SK-N-MC (cell line): ENCODE measurements around the gene PPP6R3.

Experiments
- DNase-seq: peaks from one replicate; pipeline ENCODE4 v3.0.0-alpha.2; 2011; ENCODE audit warnings: low read depth, low spot score
- H3K27ac ChIP-seq: fragments of 200-600 bp; sonication (generic); 2 replicates; pipeline ENCODE4 v1.5.1; 2016; ENCODE audit warnings: mixed run types
- H3K36me3 ChIP-seq: fragments of 200-600 bp; sonication (generic); 2 replicates; pipeline ENCODE4 v1.6.1; 2017; ENCODE audit warnings: antibody characterized with exemption, low read length, mixed read lengths; ENCODE audit not compliant: insufficient read depth
- H3K4me3 ChIP-seq: fragments of 200-600 bp; sonication (generic); 2 replicates; pipeline ENCODE4 v1.5.1; 2016
- H3K9ac ChIP-seq: fragments of 200-600 bp; sonication (generic); 2 replicates; pipeline ENCODE4 v1.8.0; 2017; ENCODE audit warnings: mixed run types, mixed read lengths; ENCODE audit not compliant: insufficient read length
- H3K9me3 ChIP-seq: fragments of 200-600 bp; sonication (generic); 2 replicates; pipeline ENCODE4 v1.6.1; 2017; ENCODE audit warnings: low read depth, mild to moderate bottlenecking, antibody characterized with exemption, low read length, moderate library complexity, mixed read lengths
- EZH2 ChIP-seq: fragments of 200-600 bp; sonication (generic); IDR thresholded peaks from one replicate; pipeline ENCODE4 v1.6.1; 2017; ENCODE audit warnings: antibody characterized with exemption
- FOXP2 ChIP-seq: optimal IDR thresholded peaks from 2 replicates; pipeline ENCODE3; 2011; ENCODE audit warnings: mild to moderate bottlenecking, moderate library complexity; ENCODE audit not compliant: insufficient read depth; ENCODE audit errors: extremely low read length, control extremely low read depth
- POLR2AphosphoS5 ChIP-seq: IDR thresholded peaks from 2 replicates; pipeline ENCODE4 v1.6.1; 2012; ENCODE audit warnings: mild to moderate bottlenecking, low read depth, low read length, borderline replicate concordance

The PPP6R3 gene

DNA sequence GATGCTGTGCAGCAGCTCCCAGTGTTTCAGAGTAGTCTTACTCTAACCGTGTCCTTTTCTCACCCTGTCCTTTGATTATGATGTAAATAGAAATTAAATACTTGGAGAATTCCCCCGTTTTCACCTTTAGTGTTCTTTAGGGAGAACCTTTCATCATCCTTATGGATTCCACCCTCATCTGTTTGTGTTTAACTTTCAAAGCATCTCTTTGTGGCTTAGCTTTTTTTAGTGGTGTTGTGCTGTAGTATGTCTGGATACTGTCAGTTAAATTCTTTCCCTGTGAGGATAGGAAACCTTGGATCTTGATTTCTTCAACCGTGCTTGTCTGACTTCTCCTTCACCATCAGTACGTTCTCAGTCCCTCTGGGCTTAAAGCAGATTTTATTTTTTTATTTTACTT lies 48.5 kb downstream of the PPP6R3 start:
- TF ChIP-seq EZH2 (no peak), POLR2AphosphoS5 (no peak), FOXP2 (no peak)
- no peak overlapping the region for H3K9ac ChIP-seq
- peaks cover 24% of the 10 kb centered on the region for H3K36me3 ChIP-seq
- H3K9me3 ChIP-seq, result no peaks in the 10 kb centered on the region
- DNase-seq, result no peak
- H3K4me3 ChIP-seq, result no peak overlapping the region
- peak overlapping the region; percentile 61; the same call in 1 of the 2 replicates for H3K27ac ChIP-seq

DNA sequence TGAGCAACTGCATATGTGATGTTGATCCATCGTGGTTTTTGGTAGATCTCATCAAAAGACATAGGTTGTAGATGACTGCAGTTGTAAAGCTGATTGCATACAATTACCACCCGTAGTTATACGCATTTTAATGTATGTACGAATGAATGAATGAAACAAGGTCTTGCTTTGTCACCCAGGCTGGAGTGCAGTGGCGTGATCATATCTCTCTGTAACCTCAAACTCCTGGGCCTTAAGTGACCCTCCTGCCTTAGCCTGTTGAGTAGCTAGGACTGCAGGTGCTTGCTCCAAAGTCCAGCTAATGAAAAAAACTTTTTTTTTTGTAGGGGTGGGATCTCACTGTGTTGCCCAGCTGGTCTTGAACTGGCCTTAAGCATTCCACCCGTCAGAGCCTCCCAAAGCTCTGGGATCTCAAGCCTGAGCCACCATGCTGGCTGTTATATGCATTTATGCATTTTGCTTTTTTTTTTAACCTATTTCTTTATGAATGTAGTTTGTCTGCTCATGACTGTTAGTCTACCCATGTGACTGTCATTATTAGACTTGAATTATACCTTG lies 53.5 kb downstream of the PPP6R3 start:
- no peak overlapping the region for H3K27ac ChIP-seq
- H3K4me3 ChIP-seq, result no peak overlapping the region
- no peaks in the 10 kb centered on the region for H3K9me3 ChIP-seq
- H3K36me3 ChIP-seq, result peaks cover 51% of the 10 kb centered on the region
- H3K9ac ChIP-seq, result no peak overlapping the region
- no peak for TF ChIP-seq EZH2
- TF ChIP-seq POLR2AphosphoS5, result no peak
- TF ChIP-seq FOXP2, result no peak
- DNase-seq, result no peak

DNA sequence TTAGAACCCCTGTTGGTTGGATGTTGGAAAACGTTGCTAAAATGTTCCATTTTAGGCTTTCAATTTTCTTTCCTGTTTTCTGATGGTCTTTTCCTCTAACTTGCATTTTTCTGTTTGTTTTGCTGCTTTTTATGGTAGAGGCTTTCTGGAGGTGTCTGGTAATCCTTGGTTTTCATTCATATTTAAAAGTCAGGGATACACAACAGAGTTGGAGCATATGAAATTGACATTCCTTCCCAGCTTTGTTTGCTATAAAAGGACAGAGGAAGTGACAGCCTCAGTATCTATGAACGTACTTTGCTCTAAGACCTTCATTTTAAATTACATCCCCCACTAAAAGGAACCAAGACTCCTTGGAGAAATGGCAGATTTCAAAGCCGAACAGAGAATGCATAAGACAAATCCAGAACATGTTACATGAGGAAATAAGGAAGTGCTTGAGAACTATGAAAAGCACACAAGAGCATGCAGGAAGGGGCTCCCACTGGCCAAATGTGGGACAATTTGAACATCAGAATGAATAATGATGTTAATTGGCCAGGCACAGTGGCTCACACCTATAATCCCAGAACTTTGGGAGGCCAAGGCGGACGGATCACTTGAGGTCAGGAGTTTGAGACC lies 56.7 kb downstream of the PPP6R3 start:
- H3K9ac ChIP-seq, result no peak overlapping the region
- no peak for DNase-seq
- H3K9me3 ChIP-seq, result no peaks in the 10 kb centered on the region
- H3K36me3 ChIP-seq, result peaks cover 81% of the 10 kb centered on the region
- H3K27ac ChIP-seq, result no peak overlapping the region
- TF ChIP-seq FOXP2 (no peak), POLR2AphosphoS5 (no peak), EZH2 (no peak)
- no peak overlapping the region for H3K4me3 ChIP-seq

DNA sequence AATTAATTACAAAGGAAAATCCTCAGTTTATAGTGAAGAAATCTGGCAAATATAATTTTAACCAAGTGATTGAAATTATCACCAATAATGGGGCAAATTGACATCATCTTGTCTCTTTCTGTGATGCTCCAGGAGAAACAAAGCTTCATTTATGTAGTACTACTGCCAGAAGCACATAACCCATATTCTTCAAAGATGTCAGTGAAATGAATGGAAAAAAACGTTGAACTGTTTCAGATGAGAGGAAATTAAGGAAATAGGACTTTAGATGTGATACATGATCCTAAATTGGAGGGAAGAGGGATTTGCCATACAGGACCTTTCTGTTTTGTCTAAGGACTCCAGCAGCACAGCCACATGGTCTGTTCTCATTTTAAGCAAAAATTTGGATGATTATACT lies 57.6 kb downstream of the PPP6R3 start:
- no peak for TF ChIP-seq FOXP2
- no peak for TF ChIP-seq POLR2AphosphoS5
- no peak for TF ChIP-seq EZH2

DNA sequence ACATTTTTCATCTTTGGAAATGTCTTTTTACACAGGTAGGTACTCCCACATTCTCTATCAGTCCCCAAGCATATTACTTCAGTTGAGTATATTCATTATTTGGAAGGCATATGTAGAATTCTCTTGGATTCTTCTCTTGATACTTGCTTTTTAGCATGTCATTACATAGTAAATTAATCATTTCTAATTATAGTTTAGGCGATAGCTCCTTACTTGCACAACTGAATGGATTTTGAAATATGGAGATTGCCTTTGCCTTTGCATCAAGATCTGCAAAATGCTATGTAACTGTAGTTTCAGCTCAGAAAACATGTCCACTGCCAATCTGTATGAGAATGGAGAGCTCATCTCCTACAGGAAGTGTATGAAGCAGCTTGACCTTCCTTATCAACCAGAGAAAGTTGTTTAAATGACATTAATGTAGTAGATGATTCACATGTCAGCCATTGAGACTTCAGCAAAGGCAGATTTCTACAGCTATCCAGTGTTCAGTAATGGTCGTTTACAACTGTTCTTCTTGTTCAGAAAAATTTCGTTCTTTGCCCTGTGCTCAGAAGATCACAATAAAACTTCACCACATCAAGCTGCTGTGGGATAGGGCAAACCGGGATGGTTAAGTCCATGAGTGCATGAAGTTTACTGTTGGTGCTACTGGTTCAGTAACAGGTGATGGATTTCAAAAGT lies 61.6 kb downstream of the PPP6R3 start:
- DNase-seq, result no peak
- Histone ChIP-seq H3K36me3 (peaks cover 85% of the 10 kb centered on the region), H3K9ac (no peak overlapping the region), H3K9me3 (no peaks in the 10 kb centered on the region), H3K4me3 (no peak overlapping the region), H3K27ac (no peak overlapping the region)
- no peak for TF ChIP-seq EZH2
- TF ChIP-seq FOXP2, result no peak
- no peak for TF ChIP-seq POLR2AphosphoS5

More for the DNA sequence above, 57.6 kb downstream of the PPP6R3 start:
- no peaks in the 10 kb centered on the region for H3K9me3 ChIP-seq
- peaks cover 81% of the 10 kb centered on the region for H3K36me3 ChIP-seq
- no peak overlapping the region for H3K9ac ChIP-seq
- no peak overlapping the region for H3K27ac ChIP-seq
- no peak for DNase-seq
- H3K4me3 ChIP-seq, result no peak overlapping the region

DNA sequence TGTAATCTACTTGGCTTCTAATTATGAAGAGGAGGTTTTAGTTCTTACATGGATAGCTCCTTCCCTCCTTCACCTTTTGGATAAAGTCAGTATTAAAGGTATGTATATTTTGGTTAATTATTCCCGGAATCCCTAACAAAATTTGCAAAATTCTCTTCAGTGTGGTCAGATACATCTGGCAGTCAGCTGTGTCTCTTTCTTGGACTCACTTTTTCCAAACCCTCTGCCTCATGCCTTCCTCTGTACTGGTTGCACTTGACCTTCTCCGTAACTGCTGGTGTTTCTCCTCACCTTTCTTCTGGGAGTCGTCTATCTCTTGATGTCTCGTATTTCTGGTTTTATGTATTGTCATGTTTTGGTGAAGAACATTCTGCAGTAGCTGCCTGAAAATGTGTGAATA lies 62.5 kb downstream of the PPP6R3 start:
- H3K36me3 ChIP-seq, result peaks cover 94% of the 10 kb centered on the region
- no peak for TF ChIP-seq EZH2
- TF ChIP-seq POLR2AphosphoS5, result no peak
- TF ChIP-seq FOXP2, result no peak
- no peak for DNase-seq
- peak overlapping the region; percentile 22; the same call in 1 of the 2 replicates for H3K27ac ChIP-seq
- H3K9me3 ChIP-seq, result no peaks in the 10 kb centered on the region
- no peak overlapping the region for H3K9ac ChIP-seq
- no peak overlapping the region for H3K4me3 ChIP-seq

DNA sequence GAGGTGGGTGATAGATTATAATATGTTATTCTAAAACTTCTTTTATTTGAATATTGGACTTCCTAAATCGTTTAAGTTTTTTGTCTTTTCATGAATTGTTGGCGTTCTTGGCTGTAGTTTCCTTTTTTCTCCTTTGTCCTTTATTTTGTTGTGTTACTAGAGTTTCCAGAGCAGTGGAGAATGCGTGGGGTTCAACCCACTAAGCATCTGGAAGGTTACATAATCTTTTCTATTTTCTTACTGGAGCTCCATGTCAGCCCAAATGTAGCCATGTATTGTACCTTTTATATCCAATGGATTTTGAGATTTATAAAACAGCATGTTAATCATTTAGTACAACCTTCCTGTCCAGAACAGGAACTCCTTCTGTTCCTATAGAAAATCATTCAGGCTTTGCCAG lies 63.2 kb downstream of the PPP6R3 start:
- TF ChIP-seq EZH2, result no peak
- no peak for TF ChIP-seq POLR2AphosphoS5
- no peak for TF ChIP-seq FOXP2
- Histone ChIP-seq H3K4me3 (no peak overlapping the region), H3K36me3 (peaks cover 97% of the 10 kb centered on the region), H3K27ac (no peak overlapping the region), H3K9ac (no peak overlapping the region), H3K9me3 (no peaks in the 10 kb centered on the region)
- no peak for DNase-seq

DNA sequence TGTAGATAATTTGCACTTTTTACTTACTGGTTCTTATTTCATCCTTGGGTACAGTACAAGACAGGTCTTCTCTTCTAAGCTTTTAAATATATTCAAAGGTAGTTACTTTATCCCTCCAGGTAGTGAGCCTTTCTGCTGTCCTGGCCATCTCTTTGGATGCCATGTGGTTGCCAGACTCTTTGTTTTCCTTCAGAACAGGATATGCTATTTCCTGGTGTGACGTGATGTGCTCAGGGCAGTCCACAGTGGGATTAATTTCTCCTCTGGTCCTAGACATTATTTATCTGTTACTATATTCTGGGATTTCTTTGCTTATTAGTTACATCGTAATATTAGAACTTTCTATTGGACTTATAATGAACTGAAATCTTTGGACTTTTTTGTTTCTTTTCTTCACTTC lies 63.7 kb downstream of the PPP6R3 start:
- no peak overlapping the region for H3K27ac ChIP-seq
- no peak overlapping the region for H3K9ac ChIP-seq
- H3K4me3 ChIP-seq, result no peak overlapping the region
- peaks cover 96% of the 10 kb centered on the region for H3K36me3 ChIP-seq
- H3K9me3 ChIP-seq, result no peaks in the 10 kb centered on the region
- no peak for DNase-seq
- no peak for TF ChIP-seq POLR2AphosphoS5
